Prostate gland (tissue), 2 donors: Measurements from ENCODE around the gene RYR1.

ENCODE experiments used
- POLR2A ChIP-seq: fragments of 450-650 bp; IDR thresholded peaks from one replicate; pipeline ENCODE4 v1.6.1; 2016; ENCODE audit warnings: antibody characterized with exemption, mild to moderate bottlenecking
- POLR2AphosphoS5 ChIP-seq: sonication (generic); formaldehyde crosslinking; IDR thresholded peaks from one replicate; pipeline ENCODE4 v1.6.1; 2017; ENCODE audit warnings: antibody characterized with exemption
- TF ChIP-seq, protein P1 (sequence below), 4 experiments: fragments of 200-600 bp in 2 of 4; fragments of 450-650 bp in 2 of 4; sonication (generic) in 2 of 4; IDR thresholded peaks; 1 replicate in 3 of 4; 2 replicates in 1 of 4; pipeline ENCODE4 v1.5.1; 2016 to 2019; ENCODE audit warnings: antibody characterized with exemption in 4 of 4, mild to moderate bottlenecking in 2 of 4, moderate library complexity in 2 of 4

DNA sequence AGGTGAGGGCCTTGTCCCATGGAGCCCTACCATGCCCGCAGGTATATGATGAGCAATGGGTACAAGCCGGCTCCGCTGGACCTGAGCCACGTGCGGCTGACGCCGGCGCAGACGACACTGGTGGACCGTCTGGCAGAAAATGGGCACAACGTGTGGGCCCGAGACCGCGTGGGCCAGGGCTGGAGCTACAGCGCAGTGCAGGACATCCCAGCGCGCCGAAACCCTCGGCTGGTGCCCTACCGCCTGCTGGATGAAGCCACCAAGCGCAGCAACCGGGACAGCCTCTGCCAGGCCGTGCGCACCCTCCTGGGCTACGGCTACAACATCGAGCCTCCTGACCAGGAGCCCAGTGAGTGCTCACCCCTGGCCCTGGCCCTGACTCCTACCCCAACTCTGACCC is 32.6 kb downstream of the RYR1 start:
- TF ChIP-seq, protein P1, sequence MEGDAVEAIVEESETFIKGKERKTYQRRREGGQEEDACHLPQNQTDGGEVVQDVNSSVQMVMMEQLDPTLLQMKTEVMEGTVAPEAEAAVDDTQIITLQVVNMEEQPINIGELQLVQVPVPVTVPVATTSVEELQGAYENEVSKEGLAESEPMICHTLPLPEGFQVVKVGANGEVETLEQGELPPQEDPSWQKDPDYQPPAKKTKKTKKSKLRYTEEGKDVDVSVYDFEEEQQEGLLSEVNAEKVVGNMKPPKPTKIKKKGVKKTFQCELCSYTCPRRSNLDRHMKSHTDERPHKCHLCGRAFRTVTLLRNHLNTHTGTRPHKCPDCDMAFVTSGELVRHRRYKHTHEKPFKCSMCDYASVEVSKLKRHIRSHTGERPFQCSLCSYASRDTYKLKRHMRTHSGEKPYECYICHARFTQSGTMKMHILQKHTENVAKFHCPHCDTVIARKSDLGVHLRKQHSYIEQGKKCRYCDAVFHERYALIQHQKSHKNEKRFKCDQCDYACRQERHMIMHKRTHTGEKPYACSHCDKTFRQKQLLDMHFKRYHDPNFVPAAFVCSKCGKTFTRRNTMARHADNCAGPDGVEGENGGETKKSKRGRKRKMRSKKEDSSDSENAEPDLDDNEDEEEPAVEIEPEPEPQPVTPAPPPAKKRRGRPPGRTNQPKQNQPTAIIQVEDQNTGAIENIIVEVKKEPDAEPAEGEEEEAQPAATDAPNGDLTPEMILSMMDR (IDR thresholded peaks at IDR 0.05) = no peak
- TF ChIP-seq POLR2A = no peak
- no peak for TF ChIP-seq POLR2AphosphoS5
